DND-41 (cell line): Measurements from ENCODE around the gene ARAF.

ENCODE experiments used
- EZH2 ChIP-seq: IDR thresholded peaks from 3 replicates; pipeline ENCODE4 v1.6.1; 2012; ENCODE audit warnings: borderline replicate concordance, low read depth, mild to moderate bottlenecking, moderate library complexity, low read length, inconsistent platforms; ENCODE audit not compliant: severe bottlenecking
- TF ChIP-seq, protein P1 (sequence below): IDR thresholded peaks from 2 replicates; pipeline ENCODE4 v1.5.1; 2012; ENCODE audit warnings: borderline replicate concordance, low read length, moderate library complexity, mild to moderate bottlenecking; ENCODE audit not compliant: poor library complexity, severe bottlenecking; ENCODE audit errors: extremely low read depth

DNA sequence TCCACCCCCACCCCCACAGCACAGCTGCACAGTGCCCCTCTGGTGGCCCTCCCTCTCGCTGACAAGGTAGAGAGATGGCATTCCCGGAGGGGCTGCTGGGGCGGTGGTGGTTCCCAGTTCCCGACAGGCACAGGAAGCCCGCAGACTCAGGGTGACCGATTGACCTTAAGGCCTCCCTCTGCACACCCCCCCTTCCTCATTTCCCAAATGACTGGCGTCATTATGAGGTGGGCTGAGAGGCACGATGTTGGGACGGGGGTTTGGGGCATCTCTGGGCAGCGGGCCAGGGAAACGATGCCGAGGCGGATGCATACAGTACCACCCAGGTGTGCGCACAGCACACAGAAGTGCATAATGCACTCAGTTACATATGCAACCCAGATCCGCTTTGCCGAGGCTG lies 17.7 kb downstream of the ARAF start:
- TF ChIP-seq, protein P1, sequence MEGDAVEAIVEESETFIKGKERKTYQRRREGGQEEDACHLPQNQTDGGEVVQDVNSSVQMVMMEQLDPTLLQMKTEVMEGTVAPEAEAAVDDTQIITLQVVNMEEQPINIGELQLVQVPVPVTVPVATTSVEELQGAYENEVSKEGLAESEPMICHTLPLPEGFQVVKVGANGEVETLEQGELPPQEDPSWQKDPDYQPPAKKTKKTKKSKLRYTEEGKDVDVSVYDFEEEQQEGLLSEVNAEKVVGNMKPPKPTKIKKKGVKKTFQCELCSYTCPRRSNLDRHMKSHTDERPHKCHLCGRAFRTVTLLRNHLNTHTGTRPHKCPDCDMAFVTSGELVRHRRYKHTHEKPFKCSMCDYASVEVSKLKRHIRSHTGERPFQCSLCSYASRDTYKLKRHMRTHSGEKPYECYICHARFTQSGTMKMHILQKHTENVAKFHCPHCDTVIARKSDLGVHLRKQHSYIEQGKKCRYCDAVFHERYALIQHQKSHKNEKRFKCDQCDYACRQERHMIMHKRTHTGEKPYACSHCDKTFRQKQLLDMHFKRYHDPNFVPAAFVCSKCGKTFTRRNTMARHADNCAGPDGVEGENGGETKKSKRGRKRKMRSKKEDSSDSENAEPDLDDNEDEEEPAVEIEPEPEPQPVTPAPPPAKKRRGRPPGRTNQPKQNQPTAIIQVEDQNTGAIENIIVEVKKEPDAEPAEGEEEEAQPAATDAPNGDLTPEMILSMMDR = no peak
- no peak for TF ChIP-seq EZH2
